ENCODE measurements around the gene P4HB.

DNA sequence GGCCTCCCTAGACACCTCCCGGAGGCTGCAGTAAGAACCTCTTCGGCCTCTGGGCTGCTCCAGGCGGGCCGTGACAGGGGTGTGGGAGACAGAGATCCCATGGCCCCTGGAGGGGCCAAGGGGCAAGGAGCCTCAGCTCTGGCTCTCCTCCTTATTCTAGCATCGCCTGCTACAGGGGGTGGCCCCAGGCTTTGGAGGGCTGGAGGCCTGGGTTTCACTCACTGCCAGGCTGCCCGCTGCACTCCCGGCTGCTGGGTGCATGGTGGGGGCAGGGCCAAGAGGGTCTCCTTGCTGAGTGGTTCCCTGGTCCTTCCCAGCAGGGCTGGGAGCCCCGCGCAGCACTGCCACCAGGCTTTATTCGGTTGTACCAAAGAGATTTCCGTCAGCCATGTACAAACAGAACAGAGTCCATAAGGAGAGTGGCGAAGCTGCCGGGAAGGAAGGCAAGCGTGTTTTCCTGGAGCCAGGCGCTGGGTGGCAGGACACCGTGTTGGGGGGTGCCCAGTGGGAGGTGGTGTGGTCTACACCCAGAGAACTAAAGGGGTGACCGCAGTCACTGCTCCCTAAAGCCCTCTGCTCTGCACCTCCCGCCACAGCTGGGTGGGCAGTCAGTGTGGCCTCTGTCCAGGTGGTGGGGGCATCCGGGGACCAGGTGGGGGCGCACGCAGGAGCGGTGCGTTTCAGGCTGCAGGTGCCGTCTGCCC lies 43.7 kb upstream of the P4HB start:
- TF ChIP-seq, protein P1, sequence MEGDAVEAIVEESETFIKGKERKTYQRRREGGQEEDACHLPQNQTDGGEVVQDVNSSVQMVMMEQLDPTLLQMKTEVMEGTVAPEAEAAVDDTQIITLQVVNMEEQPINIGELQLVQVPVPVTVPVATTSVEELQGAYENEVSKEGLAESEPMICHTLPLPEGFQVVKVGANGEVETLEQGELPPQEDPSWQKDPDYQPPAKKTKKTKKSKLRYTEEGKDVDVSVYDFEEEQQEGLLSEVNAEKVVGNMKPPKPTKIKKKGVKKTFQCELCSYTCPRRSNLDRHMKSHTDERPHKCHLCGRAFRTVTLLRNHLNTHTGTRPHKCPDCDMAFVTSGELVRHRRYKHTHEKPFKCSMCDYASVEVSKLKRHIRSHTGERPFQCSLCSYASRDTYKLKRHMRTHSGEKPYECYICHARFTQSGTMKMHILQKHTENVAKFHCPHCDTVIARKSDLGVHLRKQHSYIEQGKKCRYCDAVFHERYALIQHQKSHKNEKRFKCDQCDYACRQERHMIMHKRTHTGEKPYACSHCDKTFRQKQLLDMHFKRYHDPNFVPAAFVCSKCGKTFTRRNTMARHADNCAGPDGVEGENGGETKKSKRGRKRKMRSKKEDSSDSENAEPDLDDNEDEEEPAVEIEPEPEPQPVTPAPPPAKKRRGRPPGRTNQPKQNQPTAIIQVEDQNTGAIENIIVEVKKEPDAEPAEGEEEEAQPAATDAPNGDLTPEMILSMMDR (IDR thresholded peaks at IDR 0.05) = no peak
- no peak for TF ChIP-seq POLR2A (IDR thresholded peaks at IDR 0.05)

Measured in tibial nerve (tissue), 3 donors.